NCI-H1694 (cell line): ENCODE results near the gene RIMBP2.
"Not testable (repeated sequence)": the region's sequence is repeated elsewhere in the genome, so short reads cannot be mapped to it uniquely, and the experiment has no call there.

Source experiments
- DNase-seq: peaks from one replicate; lab custom pipeline; 2025; lab: John Stamatoyannopoulos, UW

The RIMBP2 gene

GRCh38 chr12:130739571-130739970, 23.5 kb upstream of the RIMBP2 start:
- no peak for DNase-seq

DNA sequence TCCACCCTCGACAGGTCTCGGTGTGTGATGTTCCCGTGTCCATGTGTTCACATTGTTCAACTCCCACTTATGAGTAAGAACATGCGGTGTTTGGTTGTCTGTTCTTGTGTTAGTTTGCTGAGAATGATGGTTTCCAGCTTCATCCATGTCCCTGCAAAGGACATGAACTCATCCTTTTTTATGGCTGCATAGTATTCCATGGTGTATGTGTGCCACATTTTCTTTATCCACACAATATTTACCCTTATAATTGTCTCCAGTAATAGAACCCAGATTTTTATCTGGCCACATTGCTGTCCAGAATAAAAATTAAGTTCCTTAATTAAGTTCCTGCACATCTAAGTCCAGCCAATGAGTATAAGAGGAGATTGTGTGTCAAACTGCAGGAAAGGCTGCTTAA, 22.3 kb upstream of the RIMBP2 start:
- not testable (repeated sequence) for DNase-seq

DNA sequence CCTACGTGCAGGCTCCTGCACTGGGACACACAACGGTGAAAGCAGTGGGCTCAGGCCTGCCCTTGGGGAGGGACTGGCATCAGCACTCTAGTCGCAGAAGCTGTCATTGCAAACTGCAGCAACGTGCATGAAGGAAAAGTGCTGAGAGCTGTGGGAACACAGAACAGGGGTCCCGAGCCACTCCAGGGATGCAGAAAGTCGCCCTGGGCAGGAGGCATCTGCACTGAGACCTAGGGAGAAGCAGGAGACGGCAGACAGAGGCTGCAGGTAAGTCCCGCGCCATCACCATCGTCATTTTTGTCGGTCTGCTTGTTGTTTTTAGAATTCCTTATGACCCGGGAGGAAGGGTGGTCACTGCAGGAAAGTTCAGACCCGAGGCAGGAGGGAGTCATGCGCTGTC, 21.6 kb upstream of the RIMBP2 start:
- DNase-seq: no peak

DNA sequence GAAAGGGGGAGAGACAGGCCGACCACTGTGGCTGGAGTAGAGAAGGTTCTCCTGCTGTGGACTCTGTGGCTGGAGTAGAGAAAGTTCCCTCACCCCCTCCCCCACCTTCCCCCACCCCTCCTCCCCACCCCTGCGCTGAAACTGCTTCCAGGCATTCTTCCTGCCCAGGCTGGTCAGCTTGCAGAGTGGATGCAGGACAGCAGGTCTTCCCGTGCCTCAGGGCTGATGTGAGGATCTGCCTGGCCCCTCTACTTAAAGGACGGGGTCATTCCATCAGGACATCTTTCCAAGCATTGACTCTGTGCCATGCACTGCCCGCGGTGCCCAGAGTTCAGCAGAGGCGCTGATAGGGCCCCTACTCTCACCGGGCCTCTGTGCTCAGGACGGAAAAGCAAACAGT, 13.2 kb upstream of the RIMBP2 start:
- no peak for DNase-seq

GRCh38 chr12:130728158-130729058, 12.3 kb upstream of the RIMBP2 start:
- no peak for DNase-seq

GRCh38 chr12:130719263-130719859, 3.3 kb upstream of the RIMBP2 start:
- peak; percentile 50 for DNase-seq

GRCh38 chr12:130717752-130718151, 1.7 kb upstream of the RIMBP2 start:
- DNase-seq: no peak

DNA sequence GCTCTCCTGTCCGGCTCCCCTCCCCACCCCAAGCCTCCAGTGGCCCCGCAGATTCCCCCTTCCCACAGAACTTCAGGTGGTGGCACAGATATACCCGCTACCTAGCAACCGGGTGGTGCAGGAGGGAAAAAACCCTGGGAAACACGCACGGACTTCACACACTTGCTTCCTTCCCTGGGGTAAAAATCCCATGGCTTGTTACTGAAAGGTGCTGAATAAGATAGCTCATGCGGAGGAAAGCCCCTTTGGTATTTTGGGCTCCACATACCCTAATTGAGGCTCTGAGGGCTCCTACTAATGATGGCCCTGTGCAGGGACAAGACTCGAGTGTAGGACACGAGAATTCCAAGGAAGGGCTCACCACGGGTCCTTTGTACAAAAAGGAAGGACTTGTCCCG, 869 bp upstream of the RIMBP2 start:
- no peak for DNase-seq

DNA sequence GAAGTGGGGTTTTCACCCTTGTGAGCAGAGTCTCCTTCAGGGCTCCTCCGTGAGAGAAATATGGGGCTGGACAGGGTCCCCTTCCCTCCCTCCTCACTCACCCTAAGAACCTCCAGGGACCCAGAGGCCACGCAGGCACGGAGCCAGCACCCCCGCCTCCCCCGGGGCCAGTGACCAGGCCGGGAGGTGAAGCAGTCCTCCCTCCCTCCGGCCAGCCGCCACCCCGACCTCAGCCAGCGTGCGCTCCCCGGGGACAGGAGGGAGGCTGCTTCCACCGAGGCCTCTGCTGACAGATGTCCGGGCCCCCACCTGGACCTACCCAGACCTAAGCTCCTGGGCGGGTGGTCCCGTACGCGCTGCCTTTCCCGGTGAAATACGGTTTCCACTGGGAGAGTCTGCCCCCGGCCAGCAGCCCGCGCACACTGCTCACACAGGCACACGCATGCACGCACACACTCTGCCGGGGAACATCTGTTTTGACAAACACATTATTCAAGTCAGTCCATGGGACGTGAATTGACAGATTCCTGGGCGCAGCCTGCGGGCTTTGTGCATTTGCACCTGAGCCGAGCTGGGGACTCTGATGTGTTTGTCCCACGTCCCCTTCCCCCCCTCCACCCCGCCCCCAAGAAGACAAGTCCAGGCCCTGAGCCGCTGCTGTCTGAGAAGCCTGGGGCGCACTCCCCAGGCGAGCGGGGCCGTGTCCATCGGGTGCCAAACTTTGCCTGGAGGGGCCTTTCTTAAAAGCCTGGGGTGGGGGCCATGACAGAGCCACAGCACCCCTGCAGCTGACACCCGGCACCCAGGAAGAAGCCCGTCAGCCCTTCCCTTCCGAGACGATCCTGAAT, 725 bp downstream of the RIMBP2 start:
- DNase-seq: peak; percentile 8

DNA sequence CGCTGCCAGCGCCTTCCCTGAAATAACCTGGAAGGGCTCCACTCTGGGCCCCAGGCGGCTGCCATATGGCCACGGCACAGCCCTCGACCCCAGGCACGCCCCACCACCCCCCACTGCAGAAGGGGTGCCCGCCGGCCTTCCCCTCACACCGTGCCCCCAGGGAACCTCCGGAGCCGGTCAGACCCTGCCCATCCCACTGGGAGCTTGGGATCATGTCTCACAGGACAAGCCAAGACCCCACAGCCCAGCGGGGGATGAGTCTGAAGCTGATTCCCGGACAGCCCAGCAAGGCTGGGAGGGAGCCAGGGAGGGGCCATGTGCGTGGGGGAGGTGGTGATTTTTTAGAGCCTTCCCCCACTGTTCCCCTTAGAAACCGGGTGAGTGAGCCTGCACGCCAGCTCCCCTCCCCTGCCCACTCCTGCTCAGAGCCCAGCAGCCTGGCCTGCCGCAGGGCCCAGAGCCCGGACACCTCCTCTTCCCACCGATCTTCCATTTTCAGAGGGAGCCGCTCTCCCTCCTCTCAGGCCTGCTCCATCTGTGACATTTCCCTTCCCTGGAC, 1.4 kb downstream of the RIMBP2 start:
- no peak for DNase-seq

- DNase-seq: no peak
These were observed 2.0 kb downstream of the RIMBP2 start for GRCh38 chr12:130714091-130714590.

GRCh38 chr12:130713581-130713991, 2.5 kb downstream of the RIMBP2 start:
- DNase-seq: no peak

DNA sequence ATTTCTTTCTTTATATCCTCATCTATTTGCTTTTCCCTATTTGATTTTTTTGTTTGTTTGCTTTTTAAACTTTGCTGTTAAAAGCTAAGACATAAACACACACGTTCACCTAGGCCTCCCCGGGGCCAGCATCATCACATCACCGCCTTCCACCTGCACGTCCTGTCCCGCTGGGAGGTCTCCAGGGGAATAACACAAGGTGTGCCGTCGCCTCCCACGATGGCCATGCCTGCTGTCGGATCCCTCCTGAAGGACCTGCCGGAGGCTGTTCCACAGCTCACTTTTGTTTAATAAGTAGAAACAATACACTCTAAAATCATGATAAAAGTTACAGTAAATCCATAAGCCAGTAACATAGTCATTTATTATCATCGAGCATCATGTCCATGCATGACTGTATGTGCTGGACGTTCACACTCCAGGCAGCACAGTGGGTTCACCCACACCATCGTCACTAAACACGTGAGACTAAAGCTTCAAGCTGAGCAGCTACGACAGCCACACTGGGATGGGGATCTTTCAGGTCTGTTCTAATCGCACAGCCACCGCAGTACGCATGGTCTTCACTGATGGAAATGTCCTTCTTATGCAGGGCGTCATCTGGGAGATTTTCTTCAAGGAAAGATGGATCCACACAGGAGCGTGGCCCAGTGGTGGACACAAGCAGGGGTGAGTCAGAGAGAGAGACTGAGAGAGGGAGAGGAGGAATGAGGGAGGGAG, 3.6 kb downstream of the RIMBP2 start:
- no peak for DNase-seq

- no peak for DNase-seq
These were observed 4.3 kb downstream of the RIMBP2 start for GRCh38 chr12:130711756-130712155.

DNA sequence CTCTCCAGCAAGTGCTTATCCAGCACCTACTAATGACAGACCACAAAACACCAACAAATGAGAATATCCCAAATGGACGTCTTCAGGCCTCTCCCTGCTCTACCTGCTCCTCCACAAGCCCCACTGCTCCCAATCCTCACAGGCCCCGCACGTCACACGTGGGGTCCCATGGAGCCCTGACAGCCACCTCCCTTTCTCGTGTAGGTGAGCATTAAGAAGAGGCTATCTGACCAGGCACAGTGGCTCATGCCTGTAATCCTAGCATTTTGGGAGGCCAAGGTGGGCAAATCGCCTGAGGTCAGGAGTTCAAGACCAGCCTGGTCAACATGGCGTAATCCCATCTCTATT, 5.4 kb downstream of the RIMBP2 start:
- DNase-seq: no peak

GRCh38 chr12:130709971-130710732, 5.9 kb downstream of the RIMBP2 start:
- no peak for DNase-seq

- no peak for DNase-seq
These were observed 6.7 kb downstream of the RIMBP2 start for GRCh38 chr12:130709151-130709970.

- DNase-seq: no peak
These were observed 7.5 kb downstream of the RIMBP2 start for GRCh38 chr12:130708648-130709047.

DNA sequence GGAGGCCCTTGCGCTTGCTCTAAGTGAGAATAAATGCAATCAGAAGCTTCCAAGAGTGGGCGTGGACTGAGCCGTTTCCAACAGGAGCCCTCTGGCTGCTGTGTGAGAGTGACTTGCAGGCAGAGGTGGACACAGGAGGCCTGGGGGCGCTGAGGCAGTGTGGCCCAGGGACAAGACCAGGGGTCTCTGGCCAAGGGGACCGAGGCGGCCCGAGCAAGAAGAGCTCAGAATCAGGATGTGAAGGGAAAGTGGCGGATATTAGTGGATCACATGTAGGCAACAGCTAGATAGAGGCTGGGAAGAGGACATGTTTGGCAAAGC, 8.6 kb downstream of the RIMBP2 start:
- DNase-seq: no peak
